HG03558 (cell line): Measurements from ENCODE around the gene USH2A.

ENCODE experiments used
- ATAC-seq: cut with Tn5 transposase; IDR thresholded peaks from one replicate; pipeline ENCODE4 v1.9.1; 2021; ENCODE audit warnings: moderate number of reproducible peaks; ENCODE audit not compliant: unreplicated experiment; ENCODE audit errors: extremely low read depth

The USH2A gene

DNA sequence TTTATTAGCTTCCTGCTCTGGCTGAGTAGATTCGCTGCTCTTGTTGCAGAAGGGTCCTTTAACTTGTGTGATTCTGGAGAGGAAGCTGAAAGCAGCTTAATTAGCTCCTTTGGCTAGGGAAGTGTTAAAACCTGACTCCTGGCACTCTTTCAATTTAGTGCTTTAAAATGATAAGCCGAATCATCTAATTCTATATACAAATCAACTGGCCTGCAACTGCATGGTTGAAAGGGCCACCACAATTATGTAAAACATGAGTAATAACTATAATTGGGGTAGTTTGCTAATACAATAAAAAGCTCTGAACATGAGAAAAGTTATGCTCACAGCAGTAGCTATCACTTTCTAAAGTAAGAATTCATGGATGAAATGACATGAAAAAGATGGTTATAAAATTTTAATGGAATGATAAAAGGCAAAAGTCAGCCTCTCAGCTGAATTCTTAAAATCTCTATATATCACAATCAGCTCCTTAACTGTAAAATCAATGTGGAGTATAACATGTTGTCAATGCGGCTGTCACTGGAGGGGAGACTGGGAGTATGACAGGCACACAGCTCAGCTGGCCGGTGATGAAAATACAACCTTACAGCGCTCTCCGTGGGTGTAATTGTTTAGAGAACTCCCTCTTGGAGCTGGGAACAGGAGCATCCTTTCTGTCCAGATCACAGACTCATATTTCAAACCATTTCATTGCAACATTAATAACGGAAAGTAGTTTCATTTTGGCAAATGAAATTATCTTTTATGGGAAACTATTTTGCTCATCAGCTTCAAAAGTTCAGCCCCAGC is 531.8 kb downstream of the USH2A start:
- no peak for ATAC-seq

DNA sequence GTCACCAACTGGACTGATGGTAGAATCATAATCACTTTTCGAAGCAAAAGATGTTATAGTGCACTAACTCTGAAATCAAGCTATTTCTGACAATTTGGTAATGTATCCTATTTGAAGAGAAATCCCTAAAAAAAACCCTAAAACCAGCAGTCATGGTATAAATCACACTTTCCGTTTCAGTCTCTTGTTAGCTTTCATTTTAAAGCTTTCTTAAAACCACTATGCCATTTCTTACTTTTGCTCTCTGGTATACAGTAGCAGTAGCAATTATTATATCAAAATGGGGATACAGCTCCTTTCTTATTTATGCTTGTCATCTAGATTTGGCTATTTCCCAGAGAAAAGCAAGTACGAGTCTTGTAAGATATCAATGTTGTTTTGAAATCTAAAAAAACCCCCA is 532.8 kb downstream of the USH2A start:
- no peak for ATAC-seq

DNA sequence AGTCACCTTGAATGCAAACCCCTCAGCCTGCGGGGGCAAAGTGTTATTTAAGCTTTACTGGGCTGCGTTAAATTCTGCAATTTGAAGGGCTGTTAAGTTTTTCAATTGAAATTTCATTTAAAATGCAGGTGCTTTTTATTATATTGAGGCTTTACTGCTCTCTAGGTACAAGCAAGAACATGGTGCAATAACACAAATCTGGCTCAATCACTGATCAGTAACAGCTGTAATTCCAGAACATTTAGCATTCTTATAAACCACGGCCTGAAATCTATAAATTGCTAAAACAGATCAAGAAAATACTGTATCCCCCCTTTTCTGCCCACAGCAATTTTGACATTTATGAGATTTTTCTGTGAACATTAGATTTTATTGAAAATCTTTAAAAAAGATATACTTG is 533.4 kb downstream of the USH2A start:
- no peak for ATAC-seq

DNA sequence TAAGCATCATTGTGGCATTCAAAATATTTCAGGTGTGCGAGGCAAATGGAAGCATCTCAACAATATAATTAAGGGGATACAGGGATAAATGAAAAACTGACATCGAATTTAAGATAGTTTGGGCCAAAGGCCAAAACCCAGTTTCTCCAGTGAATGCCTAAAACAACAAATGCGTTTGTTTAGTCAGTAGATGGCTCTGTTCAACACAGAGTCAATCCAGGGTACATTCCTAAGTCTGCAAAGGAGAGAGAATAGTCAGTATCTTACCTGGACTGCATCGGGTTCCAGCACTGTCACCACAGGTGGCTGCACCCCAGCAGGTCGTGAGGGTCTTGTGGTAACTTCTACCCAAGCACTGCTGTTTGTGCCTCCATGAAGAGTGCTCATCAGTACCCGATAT is 535.1 kb downstream of the USH2A start:
- no peak for ATAC-seq

DNA sequence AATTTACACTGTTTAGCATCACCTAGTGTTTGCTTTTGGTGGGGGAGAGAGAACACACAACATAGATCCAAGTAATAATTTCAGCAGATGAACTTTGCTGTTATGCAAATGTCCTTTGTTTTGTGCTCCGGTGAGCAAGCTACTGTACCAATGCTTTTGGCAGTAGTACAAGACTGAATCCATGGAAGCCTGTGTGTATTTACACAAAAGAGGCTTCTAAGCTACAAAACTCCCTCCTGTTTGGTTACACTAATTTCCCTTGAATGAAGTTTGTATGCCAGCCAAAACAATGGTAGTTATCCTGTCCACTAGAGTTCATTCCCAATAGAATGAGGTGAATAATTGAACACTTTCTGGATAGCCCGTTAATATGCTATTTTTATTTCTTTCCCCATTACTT is 535.6 kb downstream of the USH2A start:
- no peak for ATAC-seq

DNA sequence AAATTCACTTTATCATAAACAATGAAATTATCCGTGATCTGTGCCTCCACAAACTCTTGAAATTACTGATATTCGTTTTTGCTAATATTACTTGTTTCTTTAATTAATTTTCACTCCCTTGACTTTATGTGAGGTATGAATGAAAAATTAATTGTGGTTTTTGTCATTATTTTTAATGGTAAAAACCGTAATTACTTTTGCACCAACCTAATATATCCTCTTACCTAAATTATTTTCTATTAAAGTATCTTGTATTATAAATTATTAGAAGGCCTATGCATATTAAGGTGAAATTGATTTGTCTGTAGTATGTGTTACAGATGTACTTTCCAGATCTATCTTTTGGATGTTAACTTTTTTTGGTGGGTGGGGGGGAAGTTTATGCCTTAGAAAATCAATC is 540.2 kb downstream of the USH2A start:
- ATAC-seq: no peak

DNA sequence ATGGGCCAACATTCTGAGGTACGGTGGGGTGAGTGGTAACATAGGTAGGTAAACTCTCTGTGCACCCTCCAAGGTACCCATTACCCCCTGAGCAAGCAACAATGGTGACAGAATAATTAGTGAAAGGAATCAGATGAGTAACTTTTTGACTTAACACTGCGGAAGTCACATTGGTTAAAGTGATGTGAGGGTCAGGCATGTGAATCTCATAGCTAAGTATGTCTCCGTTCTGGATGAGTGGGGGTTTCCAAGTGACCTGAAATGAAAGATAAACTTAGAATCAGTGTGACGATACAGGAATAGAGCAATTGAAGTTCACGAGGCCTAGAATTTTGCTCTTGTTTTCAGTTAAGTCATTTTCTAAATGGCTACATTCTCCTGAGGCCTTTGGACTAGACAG is 544.4 kb downstream of the USH2A start:
- no peak for ATAC-seq

DNA sequence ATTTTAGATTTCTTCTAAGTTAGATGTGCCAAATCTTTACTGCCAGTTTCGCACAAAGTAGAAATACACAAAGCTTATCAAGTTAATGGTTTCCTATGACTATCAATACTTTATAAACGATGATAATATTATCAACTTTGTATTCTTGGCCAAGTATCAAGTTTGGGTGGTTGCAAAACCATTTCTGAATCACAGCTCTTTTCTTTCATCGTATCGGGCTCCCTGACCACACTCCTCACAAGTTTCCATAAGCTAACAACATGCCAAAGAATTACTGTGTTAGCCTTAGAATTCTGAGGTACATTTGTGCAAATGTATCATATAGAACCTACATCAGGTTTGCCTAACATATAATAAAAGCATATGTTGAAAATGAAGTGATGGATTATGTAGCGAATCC is 545.1 kb downstream of the USH2A start:
- no peak for ATAC-seq

DNA sequence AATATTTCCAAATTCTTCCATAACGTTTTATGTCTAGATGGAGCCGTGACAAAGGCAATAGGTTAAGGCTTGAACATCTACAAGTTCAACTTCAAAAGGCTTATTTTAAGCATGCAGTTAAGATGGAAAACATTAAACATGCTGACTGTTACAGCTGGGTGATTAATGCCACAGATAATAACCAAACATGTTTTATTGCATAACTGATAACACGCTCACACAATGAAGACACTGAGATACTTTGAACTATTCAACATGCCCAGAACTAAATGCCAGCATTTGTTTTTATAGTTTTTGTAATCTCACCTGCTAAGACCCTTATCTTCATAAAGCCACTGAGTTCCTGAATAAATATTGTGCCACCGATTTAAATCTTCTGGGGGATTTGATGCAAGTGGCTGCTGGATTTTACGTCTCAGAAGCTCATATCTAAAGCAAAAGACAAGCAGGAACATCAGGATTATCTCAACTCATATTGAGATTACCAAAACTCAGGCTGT is 545.7 kb downstream of the USH2A start:
- no peak for ATAC-seq

DNA sequence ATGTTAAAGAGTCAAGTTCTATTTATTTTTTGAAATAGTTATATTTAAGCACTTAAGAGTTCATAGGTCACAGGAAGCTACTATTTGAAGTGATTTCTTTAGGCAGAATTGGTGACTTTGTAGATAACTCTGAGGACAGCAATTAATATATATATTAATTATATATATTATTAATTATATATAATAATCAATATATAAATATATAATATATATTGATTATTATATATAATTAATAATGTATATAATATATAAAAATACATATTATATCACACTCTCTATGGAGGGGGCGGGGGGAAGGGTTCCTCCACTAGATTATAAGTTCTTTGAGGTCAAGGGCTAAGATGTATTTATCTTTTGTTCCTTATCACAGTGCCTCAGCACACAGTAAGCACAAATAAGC is 547.5 kb downstream of the USH2A start:
- no peak for ATAC-seq

DNA sequence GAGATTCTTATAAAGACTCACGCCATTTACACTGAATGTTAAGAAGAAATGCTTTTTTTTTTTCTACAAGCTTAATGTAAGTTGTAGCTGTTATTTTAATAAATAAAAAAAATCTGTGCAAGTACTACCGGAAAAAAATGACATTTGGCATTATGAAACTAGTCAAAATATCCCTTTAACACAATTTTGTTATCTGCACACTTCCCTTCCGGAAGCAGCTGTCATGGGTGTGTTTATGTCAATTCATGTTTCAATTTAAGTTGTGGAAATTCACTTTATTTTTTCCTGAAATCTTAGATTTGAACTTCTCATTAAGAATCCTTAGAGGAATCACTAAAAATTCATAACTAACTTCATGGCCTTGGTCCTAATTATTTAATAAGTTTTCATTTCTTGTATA is 548.0 kb downstream of the USH2A start:
- no peak for ATAC-seq

DNA sequence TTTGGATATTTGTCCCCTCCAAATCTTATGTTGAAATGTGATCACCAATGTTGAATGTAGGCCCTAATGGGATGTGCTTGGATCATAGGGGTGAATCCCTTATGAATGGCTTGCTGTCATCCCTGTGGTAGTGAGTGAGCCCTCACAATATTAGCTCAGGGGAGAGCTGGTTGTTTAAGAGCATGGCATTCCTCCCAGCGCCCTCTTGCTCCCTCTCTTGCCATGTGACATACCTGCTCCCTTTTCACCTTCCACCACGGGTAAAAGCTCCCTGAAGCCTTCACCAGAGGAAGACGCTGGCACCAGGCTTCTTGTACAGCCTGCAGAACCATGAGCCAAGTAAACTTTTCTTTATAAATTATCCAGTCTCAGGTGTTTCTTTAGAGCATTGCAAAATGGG is 550.6 kb downstream of the USH2A start:
- ATAC-seq: no peak

DNA sequence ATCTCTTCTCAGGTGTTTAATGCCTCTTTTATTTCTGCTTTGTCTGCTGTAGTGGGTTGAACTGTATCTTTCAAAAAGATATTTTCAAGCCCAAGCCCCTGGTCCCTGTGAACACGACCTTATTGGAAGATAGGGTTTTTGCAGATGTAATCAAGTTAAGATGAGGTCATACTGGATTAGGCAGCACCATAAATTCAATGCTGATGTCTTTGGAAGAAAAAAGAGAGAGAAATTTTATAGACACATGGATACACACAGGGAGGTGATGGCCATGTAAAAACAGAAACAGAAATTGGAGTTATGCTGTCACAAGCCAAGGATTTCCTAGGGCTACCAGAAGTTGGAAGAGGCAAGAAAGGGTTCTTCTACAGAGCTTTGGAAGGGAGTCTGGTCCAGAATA is 554.7 kb downstream of the USH2A start:
- no peak for ATAC-seq

DNA sequence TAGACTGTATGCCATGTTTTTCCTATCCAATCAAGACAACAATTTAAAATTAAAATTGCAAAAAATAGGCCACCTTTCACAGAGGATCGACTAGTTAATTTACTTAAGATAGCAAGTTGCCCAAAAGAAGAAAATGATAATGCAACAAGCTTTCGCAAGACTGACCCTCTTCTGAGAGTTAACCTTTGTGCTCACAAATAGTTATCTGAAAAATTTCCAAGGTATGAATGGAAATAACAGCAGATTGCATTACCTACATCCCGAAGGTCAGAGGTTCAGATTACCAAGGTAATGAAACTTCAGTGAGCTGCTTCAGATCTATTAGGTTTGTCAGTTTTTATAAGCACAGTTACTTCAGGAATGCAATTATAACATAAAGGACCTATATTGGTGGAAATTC is 558.2 kb downstream of the USH2A start:
- no peak for ATAC-seq

DNA sequence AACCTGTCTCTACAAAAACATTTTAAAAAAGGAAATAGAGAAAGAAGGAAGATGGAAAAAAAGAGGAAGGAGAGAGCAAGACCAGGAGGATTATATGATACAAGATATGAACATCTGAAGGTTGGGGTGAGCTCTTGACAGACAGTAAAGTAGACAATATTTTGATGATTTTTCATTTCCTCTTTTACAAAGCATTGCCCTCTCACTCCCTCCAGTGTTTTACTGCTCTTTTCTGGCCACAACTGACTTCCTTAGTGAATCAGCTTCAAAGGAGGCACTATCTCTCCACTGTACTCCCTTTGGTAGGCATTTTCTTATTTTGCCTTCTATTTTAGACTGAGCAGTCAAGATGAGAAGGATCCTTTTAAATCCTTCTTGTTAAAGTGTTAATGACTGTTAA is 559.5 kb downstream of the USH2A start:
- no peak for ATAC-seq

DNA sequence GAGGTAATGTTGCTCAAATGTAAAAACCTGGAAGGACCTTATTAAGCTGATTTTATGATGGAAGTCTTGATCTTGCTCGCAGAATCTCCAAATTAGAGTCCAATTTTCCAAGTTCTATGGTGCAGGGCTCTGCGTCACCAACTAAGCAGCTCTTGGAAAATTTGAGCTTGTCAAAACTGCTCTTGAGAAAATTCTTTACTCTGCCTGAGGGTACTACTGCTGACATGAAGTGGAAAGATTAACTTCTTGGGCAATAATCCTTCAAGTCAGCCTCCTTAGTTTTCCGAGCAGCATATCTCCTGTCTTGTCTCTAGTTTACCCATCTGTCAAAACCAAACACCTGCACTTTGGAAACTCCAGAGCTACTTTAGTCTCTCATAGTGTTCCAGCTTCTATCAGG is 562.4 kb downstream of the USH2A start:
- ATAC-seq: no peak

DNA sequence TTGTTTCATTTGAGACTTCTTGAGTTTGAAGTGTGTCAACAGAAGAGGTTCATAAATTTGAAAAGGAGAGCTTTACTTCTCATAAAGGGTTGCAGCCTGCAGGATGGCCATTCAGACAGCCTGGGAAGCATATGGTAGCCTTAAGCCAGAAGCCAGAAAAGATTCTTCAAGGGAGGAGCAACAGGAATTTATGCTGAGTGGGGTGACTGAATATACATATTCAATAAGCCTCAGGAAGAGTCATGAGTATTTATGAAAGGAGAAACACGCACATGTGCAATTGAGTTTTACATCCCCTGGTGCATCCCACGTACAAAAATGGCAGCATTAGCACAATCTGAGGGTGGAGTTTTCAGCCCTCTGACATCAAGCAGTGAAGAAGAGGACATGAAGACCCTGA is 565.9 kb downstream of the USH2A start:
- ATAC-seq: no peak

DNA sequence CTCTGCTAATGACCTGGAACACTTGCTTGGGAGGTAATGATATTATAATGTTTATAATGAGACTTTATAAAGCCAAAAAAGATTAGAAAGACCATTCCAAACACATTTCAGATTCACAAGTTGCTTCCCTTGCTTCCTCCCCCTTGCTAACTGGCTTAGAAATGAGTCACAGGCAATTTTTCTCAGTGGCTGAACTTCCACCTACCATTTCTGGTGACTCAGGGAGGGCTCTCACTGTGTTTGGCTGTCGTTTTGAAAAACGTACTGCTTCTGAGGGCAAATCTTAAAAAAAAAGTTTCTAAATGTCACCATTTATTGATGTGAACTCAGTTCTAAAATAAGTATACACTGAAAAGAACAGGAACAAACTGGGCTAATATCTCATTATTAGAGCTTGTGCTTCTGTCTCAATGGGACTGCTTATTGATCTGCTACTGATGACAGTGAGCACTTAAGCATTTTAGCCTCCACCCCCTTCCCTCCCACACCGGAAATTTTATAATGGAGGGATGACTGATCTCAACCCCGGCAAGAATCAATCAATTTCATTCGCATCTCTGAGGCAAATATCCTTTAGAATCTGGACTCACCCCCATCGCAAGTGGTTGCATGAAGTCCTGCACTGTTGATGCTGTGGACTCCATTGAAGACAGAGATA is 577.9 kb downstream of the USH2A start:
- ATAC-seq: no peak

DNA sequence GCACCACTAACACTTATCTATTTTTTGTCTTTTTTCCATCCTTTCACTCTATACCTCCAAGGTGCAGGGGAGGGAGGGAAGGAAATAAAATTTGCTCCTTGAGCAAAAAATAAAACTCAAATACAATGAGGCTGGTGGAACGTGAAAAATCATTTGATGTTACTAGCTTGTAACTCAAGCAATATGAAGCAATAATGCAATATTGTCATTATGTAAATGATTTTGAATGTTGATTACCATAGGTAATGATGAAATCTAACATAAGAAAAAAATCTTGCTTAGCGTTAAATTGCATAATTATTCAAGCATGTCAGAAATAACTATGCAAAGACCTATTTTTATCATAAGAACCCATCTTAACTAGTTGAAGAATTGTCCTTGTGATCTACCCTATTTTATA is 578.5 kb downstream of the USH2A start:
- ATAC-seq: no peak

DNA sequence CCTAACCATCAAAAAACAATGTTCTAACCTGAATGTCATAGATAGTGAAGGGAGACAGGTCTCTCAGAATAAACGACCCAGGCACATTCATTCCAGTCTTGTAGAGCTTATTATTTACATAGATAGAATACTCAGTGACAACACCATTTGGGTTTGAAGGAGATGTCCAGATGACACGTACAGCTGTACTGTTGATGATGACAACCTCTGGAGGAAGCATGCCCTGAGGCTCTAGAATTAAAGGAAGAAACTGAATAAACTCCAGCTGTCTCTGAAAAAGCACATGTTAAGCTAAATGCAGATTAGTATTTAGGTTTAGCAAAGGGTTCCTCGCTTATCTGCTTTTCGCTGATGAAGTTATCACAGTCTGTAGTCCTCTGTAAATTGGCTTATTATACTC is 579.0 kb downstream of the USH2A start:
- no peak for ATAC-seq

DNA sequence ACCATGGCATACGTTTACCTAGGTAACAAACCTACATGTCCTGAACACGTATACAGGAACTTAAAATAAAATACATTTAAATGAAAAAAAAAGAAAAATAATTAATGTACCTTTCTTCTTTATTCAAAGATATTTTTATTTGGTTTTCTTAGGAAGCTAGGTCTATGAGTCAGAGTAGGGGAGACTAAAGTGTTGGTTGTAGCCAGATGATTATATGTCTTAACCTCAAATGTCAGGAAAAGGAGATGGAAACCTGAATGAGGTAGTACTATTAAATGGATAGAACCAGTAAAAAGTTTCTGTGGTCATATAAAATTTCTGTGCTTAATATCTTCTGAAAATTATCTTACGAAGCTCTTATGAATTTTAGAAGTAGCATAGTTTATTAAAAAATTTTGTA is 580.3 kb downstream of the USH2A start:
- ATAC-seq: no peak

DNA sequence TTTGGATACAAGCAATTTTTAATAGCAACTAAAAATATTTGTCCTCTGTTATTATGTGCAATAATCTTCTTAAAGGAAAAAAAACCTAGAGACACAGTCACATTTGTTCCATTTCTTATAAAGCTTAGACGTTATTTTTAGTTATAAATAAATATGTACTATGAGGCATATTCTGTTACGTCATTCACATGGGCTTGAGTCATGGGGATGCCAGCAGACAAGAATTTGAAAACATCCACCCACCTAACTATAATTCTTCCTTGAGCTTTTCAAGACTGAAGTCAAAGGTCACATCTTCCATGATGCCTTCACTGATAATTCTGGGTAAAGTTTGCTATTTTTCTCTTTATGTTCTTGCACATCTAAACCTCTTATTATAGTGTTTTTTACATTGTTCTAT is 587.3 kb downstream of the USH2A start:
- ATAC-seq: no peak
